LNCaP clone FGC (cell line): Measurements from ENCODE around the gene PHYH.

Experiments
- DNase-seq: peaks from one replicate; pipeline ENCODE4 v3.0.0-alpha.2; 2011; ENCODE audit warnings: low read depth
- H3K4me3 ChIP-seq: 2 replicates; pipeline ENCODE4 v1.5.1; 2011; ENCODE audit warnings: mild to moderate bottlenecking, low read depth, low read length, control low read depth
- CTCF ChIP-seq: IDR thresholded peaks from 2 replicates; pipeline ENCODE4 v1.5.1; 2012; ENCODE audit warnings: mild to moderate bottlenecking; ENCODE audit not compliant: control insufficient read depth, insufficient read depth; ENCODE audit errors: extremely low read depth

Gene PHYH

GRCh38 chr10:13270877-13271551 lies 28.9 kb downstream of the PHYH start:
- no peak overlapping the region for H3K4me3 ChIP-seq
- no peak for TF ChIP-seq CTCF
- DNase-seq, result no peak

GRCh38 chr10:13268841-13269240 lies 31.0 kb downstream of the PHYH start:
- DNase-seq, result no peak
- H3K4me3 ChIP-seq, result no peak overlapping the region
- TF ChIP-seq CTCF, result no peak

- H3K4me3 ChIP-seq, result no peak overlapping the region
- TF ChIP-seq CTCF, result no peak
- no peak for DNase-seq
Observed at GRCh38 chr10:13268310-13268709, 31.6 kb downstream of the PHYH start.

GRCh38 chr10:13263591-13263990 lies 36.3 kb downstream of the PHYH start:
- TF ChIP-seq CTCF, result no peak
- H3K4me3 ChIP-seq, result no peak overlapping the region
- DNase-seq, result no peak

GRCh38 chr10:13262433-13262832 lies 37.4 kb downstream of the PHYH start:
- TF ChIP-seq CTCF, result no peak
- no peak for DNase-seq
- no peak overlapping the region for H3K4me3 ChIP-seq

GRCh38 chr10:13257621-13258140 lies 42.2 kb downstream of the PHYH start:
- no peak for DNase-seq
- no peak overlapping the region for H3K4me3 ChIP-seq
- no peak for TF ChIP-seq CTCF

GRCh38 chr10:13256627-13257026 lies 43.2 kb downstream of the PHYH start:
- no peak overlapping the region for H3K4me3 ChIP-seq
- no peak for TF ChIP-seq CTCF
- DNase-seq, result no peak
